Measurements from ENCODE around the gene SGK1. TPM values are rescaled to one million over a fixed set of nuclear protein-coding genes. Genes with fewer than 3 reads are reported as not detected.
A peak's percentile ranks its signal among the peaks of the same experiment; 100 is the strongest.

The SGK1 gene
- total and polyA plus RNA-seq, 10 of the 15 experiments (the other 5 are each of a cell fraction or from before 2014, with no cell fraction given): 0.62 to 5.1 (median 2.9) TPM

GRCh38 chr6:134247231-134247833, 70.6 kb downstream of the SGK1 start (continued):
- TF ChIP-seq NFXL1 (IDR thresholded peaks at IDR 0.05; ENCODE audit: borderline replicate concordance) (no peak), RELA (IDR thresholded peaks at IDR 0.05; ENCODE audit: borderline replicate concordance, partially characterized antibody) (peak; percentile 84), ZNF24 (IDR thresholded peaks at IDR 0.05) (peak; percentile 28; the same call in 1 of the 2 replicates), CEBPB (IDR thresholded peaks at IDR 0.05; ENCODE audit: borderline replicate concordance in 1 of 2, low read depth in 2 of 2, low read length in 2 of 2) (peak in 1 of 2 experiments; percentile 99; a peak in 2 of 4 replicates), IKZF2 (IDR thresholded peaks at IDR 0.05) (peak; percentile 97 to 98), CREM (IDR thresholded peaks at IDR 0.05; ENCODE audit: low read depth) (peak; percentile 96), SMC3 (IDR thresholded peaks at IDR 0.05; ENCODE audit: borderline replicate concordance, low read length) (no peak), IRF3 (IDR thresholded peaks at IDR 0.05) (no peak), POLR2AphosphoS5 (IDR thresholded peaks at IDR 0.05; ENCODE audit: low read length) (no peak), ATF3 (IDR thresholded peaks at IDR 0.05; ENCODE audit: borderline replicate concordance, extremely low read depth, low read depth, low read length) (peak; percentile 12; the same call in 1 of the 2 replicates), RELB (IDR thresholded peaks at IDR 0.05; ENCODE audit: low read depth) (peak; percentile 99), ZBTB4 (CRISPR knock-in tag; IDR thresholded peaks at IDR 0.05) (no peak), YY1 (IDR thresholded peaks at IDR 0.05; ENCODE audit: low read depth, low read length) (peak; percentile 77), JUNB (IDR thresholded peaks at IDR 0.05) (peak; percentile 99), RUNX3 (IDR thresholded peaks at IDR 0.05; ENCODE audit: low read length) (peak; percentile 100), BHLHE40 (IDR thresholded peaks at IDR 0.05; ENCODE audit: borderline replicate concordance in 1 of 2, low read depth in 2 of 2, low read length in 1 of 2) (peak; percentile 85 to 87), FOXK2 (IDR thresholded peaks at IDR 0.05) (no peak), KAT2A (conservative IDR thresholded peaks at IDR 0.05; ENCODE audit: control insufficient read depth, low read depth, low read length) (no peak), KDM1A (IDR thresholded peaks at IDR 0.05; ENCODE audit: borderline replicate concordance) (no peak), NR2C1 (IDR thresholded peaks at IDR 0.05) (no peak), IRF4 (IDR thresholded peaks at IDR 0.05; ENCODE audit: low read depth, low read length) (peak; percentile 93), PAX8 (IDR thresholded peaks at IDR 0.05) (no peak), NFIC (IDR thresholded peaks at IDR 0.05; ENCODE audit: low read depth, low read length) (peak; percentile 100), SP1 (IDR thresholded peaks at IDR 0.05; ENCODE audit: low read depth, low read length) (peak; percentile 25), STAT3 (IDR thresholded peaks at IDR 0.05; ENCODE audit: low read depth, low read length) (peak; percentile 98), RAD21 (IDR thresholded peaks at IDR 0.05; ENCODE audit: insufficient read depth, low read depth, low read length) (no peak), MEF2B (IDR thresholded peaks at IDR 0.05; ENCODE audit: partially characterized antibody, poor library complexity, severe bottlenecking) (peak; percentile 97)
